H1 (cell line): ENCODE results near the gene NOL8. TPM values are rescaled to one million over a fixed set of nuclear protein-coding genes. Genes with fewer than 3 reads are reported as not detected.

Experiments used
- CTCF ChIA-PET: fragments of 300-600 bp; sonication (Branson Sonifier 250); formaldehyde crosslinking; loops from one replicate; lab custom pipeline; 2021; ENCODE audit not compliant: partially characterized antibody; lab: Charles Lee
- POLR2A ChIA-PET: fragments of 300-600 bp; sonication (Branson Sonifier 250); formaldehyde crosslinking; loops from one replicate; lab custom pipeline; 2021; ENCODE audit warnings: inconsistent platforms; ENCODE audit not compliant: partially characterized antibody; lab: Charles Lee
- DNase-seq, 2 experiments: peaks; one replicate each; pipeline versions ENCODE4 v3.0.0 to v3.0.0-alpha.2; 2010 to 2022; ENCODE audit warnings: low spot score in 2 of 2, low read depth in 1 of 2, mixed read lengths in 1 of 2
- FAIRE-seq: peaks from 2 replicates; lab custom pipeline; 2011; peaks lifted over from hg19 to GRCh38; lab: Jason Lieb, UNC
- H2AFZ ChIP-seq: 2 replicates; pipeline ENCODE4 v1.8.1; 2012; ENCODE audit warnings: low read length, inconsistent platforms
- H2AK5ac ChIP-seq: 2 replicates; pipeline ENCODE4 v1.6.1; 2013; ENCODE audit warnings: low read depth, low read length
- H2BK120ac ChIP-seq: replicated peaks from 2 replicates; pipeline ENCODE3; 2013; ENCODE audit warnings: low read depth, low read length, inconsistent platforms
- H2BK12ac ChIP-seq: 2 replicates; pipeline ENCODE4 v1.6.1; 2013; ENCODE audit warnings: low read depth, low read length
- H2BK15ac ChIP-seq: 2 replicates; pipeline ENCODE4 v1.6.1; 2013; ENCODE audit warnings: low read length
- H2BK20ac ChIP-seq: 2 replicates; pipeline ENCODE4 v1.6.1; 2013; ENCODE audit warnings: low read length
- H2BK5ac ChIP-seq: 2 replicates; pipeline ENCODE4 v1.6.1; 2013; ENCODE audit warnings: low read depth, low read length
- H3K14ac ChIP-seq: 2 replicates; pipeline ENCODE4 v1.6.1; 2013; ENCODE audit warnings: inconsistent platforms; ENCODE audit not compliant: insufficient read length
- H3K18ac ChIP-seq: 2 replicates; pipeline ENCODE4 v1.6.1; 2013; ENCODE audit warnings: low read length; ENCODE audit errors: extremely low read depth
- H3K23ac ChIP-seq: 2 replicates; pipeline ENCODE4 v1.6.1; 2013; ENCODE audit warnings: inconsistent platforms; ENCODE audit not compliant: insufficient read length
- H3K23me2 ChIP-seq: 2 replicates; pipeline ENCODE4 v1.6.1; 2013; ENCODE audit warnings: low read depth, low read length
- H3K27ac ChIP-seq: 2 replicates; pipeline ENCODE4 v1.6.1; 2011; ENCODE audit warnings: low read depth, low read length, inconsistent platforms
- H3K27me3 ChIP-seq, 4 experiments: replicated peaks in 1 of 4; 1 replicate in 1 of 4; 2 replicates in 3 of 4; pipeline versions ENCODE4 v1.6.1 to v1.8.1; 2011 to 2013; ENCODE audit warnings: low read length in 3 of 4, mild to moderate bottlenecking in 3 of 4, inconsistent platforms in 2 of 4, mixed read lengths in 2 of 4, moderate library complexity in 1 of 4; ENCODE audit not compliant: control insufficient read depth in 3 of 4, insufficient read depth in 3 of 4; ENCODE audit errors: extremely low read depth in 1 of 4
- H3K36me3 ChIP-seq, 4 experiments: 2 replicates each; pipeline versions ENCODE4 v1.6.1 to v1.8.1; 2011 to 2013; ENCODE audit warnings: mild to moderate bottlenecking in 4 of 4, low read length in 3 of 4, moderate library complexity in 2 of 4, control low read depth in 1 of 4, inconsistent platforms in 1 of 4; ENCODE audit not compliant: insufficient read depth in 4 of 4, control insufficient read depth in 2 of 4
- H3K4ac ChIP-seq: replicated peaks from 2 replicates; pipeline ENCODE3; 2013; ENCODE audit warnings: low read length, low read depth, mixed read lengths, inconsistent platforms; ENCODE audit not compliant: insufficient read length
- H3K4me1 ChIP-seq, 4 experiments: replicated peaks in 1 of 4; 1 replicate in 1 of 4; 2 replicates in 3 of 4; pipeline versions ENCODE4 v1.6.1 to v1.8.1; 2011 to 2013; ENCODE audit warnings: low read length in 3 of 4, inconsistent platforms in 2 of 4, mixed read lengths in 1 of 4; ENCODE audit not compliant: insufficient read depth in 4 of 4, control insufficient read depth in 3 of 4
- H3K4me2 ChIP-seq, 2 experiments: 2 replicates each; pipeline versions ENCODE4 v1.6.1 to v1.8.1; 2011 to 2013; ENCODE audit warnings: low read depth in 2 of 2, low read length in 2 of 2, control low read depth in 1 of 2, inconsistent platforms in 1 of 2, mild to moderate bottlenecking in 1 of 2; ENCODE audit not compliant: insufficient read depth in 1 of 2
- H3K4me3 ChIP-seq, 4 experiments: fragments of 200-600, 300-600 bp in 1 of 4; sonication (generic), shearing (Covaris generic), sonication (Bioruptor Twin) in 1 of 4; 2 replicates each; pipeline versions ENCODE4 v1.5.1 to v1.8.1; 2011 to 2016; ENCODE audit warnings: low read length in 4 of 4, low read depth in 3 of 4, control low read depth in 2 of 4, inconsistent platforms in 2 of 4, mild to moderate bottlenecking in 2 of 4, mixed read lengths in 1 of 4, moderate library complexity in 1 of 4; ENCODE audit not compliant: insufficient read depth in 2 of 4; ENCODE audit errors: extremely low read depth in 1 of 4
- H3K56ac ChIP-seq: replicated peaks from 2 replicates; pipeline ENCODE3; 2013; ENCODE audit warnings: low read depth, mild to moderate bottlenecking, mixed read lengths, low read length, inconsistent platforms; ENCODE audit not compliant: insufficient read length
- H3K79me1 ChIP-seq: 2 replicates; pipeline ENCODE4 v1.6.1; 2013; ENCODE audit warnings: low read depth, low read length, control low read depth
- H3K79me2 ChIP-seq, 2 experiments: 2 replicates each; pipeline versions ENCODE4 v1.6.1 to v1.8.1; 2012 to 2013; ENCODE audit warnings: low read length in 2 of 2, mild to moderate bottlenecking in 2 of 2, inconsistent platforms in 1 of 2; ENCODE audit not compliant: insufficient read depth in 2 of 2, control insufficient read depth in 1 of 2
- H3K9ac ChIP-seq, 4 experiments: replicated peaks in 1 of 4; 1 replicate in 1 of 4; 2 replicates in 3 of 4; pipeline versions ENCODE4 v1.6.1 to v1.8.1; 2011 to 2013; ENCODE audit warnings: low read depth in 3 of 4, low read length in 3 of 4, control low read depth in 2 of 4, mild to moderate bottlenecking in 2 of 4, moderate library complexity in 2 of 4, inconsistent platforms in 1 of 4; ENCODE audit errors: extremely low read depth in 1 of 4
- H3K9me3 ChIP-seq, 2 experiments: 2 replicates each; pipeline versions ENCODE4 v1.6.1 to v1.8.1; 2012 to 2013; ENCODE audit warnings: mild to moderate bottlenecking in 2 of 2, moderate library complexity in 2 of 2, control low read depth in 1 of 2, inconsistent platforms in 1 of 2, low read depth in 1 of 2, low read length in 1 of 2, mixed read lengths in 1 of 2; ENCODE audit not compliant: insufficient read depth in 2 of 2
- H4K20me1 ChIP-seq, 2 experiments: replicated peaks in 1 of 2; 2 replicates each; pipeline versions ENCODE3 to v1.8.1; 2011 to 2013; ENCODE audit warnings: inconsistent platforms in 2 of 2, low read length in 2 of 2, mild to moderate bottlenecking in 1 of 2; ENCODE audit not compliant: insufficient read depth in 2 of 2, control insufficient read depth in 1 of 2
- H4K5ac ChIP-seq: 2 replicates; pipeline ENCODE4 v1.6.1; 2013; ENCODE audit warnings: low read length, low read depth, mixed read lengths, inconsistent platforms; ENCODE audit not compliant: insufficient read length
- H4K8ac ChIP-seq: 2 replicates; pipeline ENCODE4 v1.8.0; 2013; ENCODE audit warnings: mild to moderate bottlenecking, moderate library complexity, low read length, inconsistent platforms; ENCODE audit not compliant: insufficient read depth; ENCODE audit errors: extremely low read depth
- H4K91ac ChIP-seq: replicated peaks from 2 replicates; pipeline ENCODE3; 2013; ENCODE audit warnings: low read length, mixed read lengths, inconsistent platforms; ENCODE audit not compliant: insufficient read length
- ASH2L ChIP-seq: fragments of 200-600, 300-600 bp; sonication (generic); IDR thresholded peaks from one replicate; pipeline ENCODE4 v1.7.1; 2017; ENCODE audit warnings: low read length
- ATF2 ChIP-seq: IDR thresholded peaks from 2 replicates; pipeline ENCODE4 v1.6.1; 2012; ENCODE audit warnings: low read length, inconsistent platforms
- BCL11A ChIP-seq, 2 experiments: IDR thresholded peaks; one replicate each; pipeline ENCODE4 v1.6.1; 2011; ENCODE audit warnings: low read depth in 2 of 2, low read length in 2 of 2, mild to moderate bottlenecking in 2 of 2
- CEBPB ChIP-seq: IDR thresholded peaks from 2 replicates; pipeline ENCODE4 v1.6.1; 2012; ENCODE audit warnings: low read depth, low read length
- EGR1 ChIP-seq: IDR thresholded peaks from 2 replicates; pipeline ENCODE4 v1.6.1; 2011; ENCODE audit warnings: low read depth, low read length, borderline replicate concordance
- FOSL1 ChIP-seq: IDR thresholded peaks from 2 replicates; pipeline ENCODE4 v1.6.1; 2011; ENCODE audit warnings: mild to moderate bottlenecking, low read depth, low read length, moderate library complexity; ENCODE audit not compliant: insufficient read depth
- GABPA ChIP-seq: IDR thresholded peaks from 2 replicates; pipeline ENCODE4 v1.6.1; 2011; ENCODE audit warnings: mild to moderate bottlenecking, low read length, moderate library complexity, borderline replicate concordance; ENCODE audit not compliant: insufficient read depth
- MAFK ChIP-seq: IDR thresholded peaks from 2 replicates; pipeline ENCODE4 v1.6.1; 2012; ENCODE audit warnings: low read depth, mild to moderate bottlenecking, improper control_type of control experiment, low read length
- SIN3A ChIP-seq, 2 experiments: IDR thresholded peaks in 1 of 2; conservative IDR thresholded peaks in 1 of 2; 2 replicates each; pipeline ENCODE4 v1.6.1; 2011 to 2012; ENCODE audit warnings: low read length in 2 of 2, improper control_type of control experiment in 1 of 2, low read depth in 1 of 2, mild to moderate bottlenecking in 1 of 2
- SIRT6 ChIP-seq: IDR thresholded peaks from one replicate; pipeline ENCODE4 v1.7.1; 2012; ENCODE audit warnings: low read length, inconsistent platforms
- SP2 ChIP-seq: IDR thresholded peaks from 2 replicates; pipeline ENCODE4 v1.6.1; 2012; ENCODE audit warnings: mild to moderate bottlenecking, low read length, inconsistent platforms
- SUZ12 ChIP-seq: fragments of 200-600 bp; sonication (generic); IDR thresholded peaks from 2 replicates; pipeline ENCODE4 v1.6.1; 2012; ENCODE audit warnings: mild to moderate bottlenecking, inconsistent platforms, low read length, moderate library complexity, mixed read lengths
- WGBS, 2 experiments: shearing (Covaris generic) in 1 of 2; methylation state at CpG; one replicate each; pipeline versions ENCODE4 v1.1.6 to v1.1.7; 2013 to 2015; ENCODE audit warnings: low lambda C conversion rate in 2 of 2, mixed read lengths in 2 of 2, inconsistent platforms in 1 of 2, low coverage in 1 of 2, missing lambda C conversion rate in 1 of 2; ENCODE audit not compliant: insufficient replicate concordance in 2 of 2, insufficient coverage in 1 of 2, insufficient read length in 1 of 2; ENCODE audit errors: extremely low coverage in 1 of 2, missing lambda C conversion rate in 1 of 2; 5-methylcytosine and 5-hydroxymethylcytosine counted together
- polyA plus RNA-seq, 7 experiments: library from polyadenylated mRNA; depleted of rRNA in 3 of 7; stranded (reverse) in 5 of 7; unstranded in 2 of 7; fragments of >200 nt in 5 of 7; fragments of 200-250 nt in 2 of 7; gene quantifications; 1 replicate in 5 of 7; 2 replicates in 1 of 7; 4 replicates in 1 of 7; pipeline versions ENCODE4 v1.2.1 to v1.2.3, GENCODE V29; 2011 to 2013; ENCODE audit warnings: missing spikeins in 2 of 7, mixed read lengths in 2 of 7
- total RNA-seq: library from RNA; stranded (reverse); fragmentation: NEBNext Ultra II Directional; extraction: Animal tissue kit (Norgen Biotek cat#: 25700); gene quantifications from 2 replicates; pipeline ENCODE4 v1.2.1, GENCODE V29; 2021

Gene NOL8
- total and polyA plus RNA-seq, 2 of the 8 experiments (the other 6 are each of a cell fraction or from before 2014, with no cell fraction given): 6.2 to 30.4 TPM

- H2BK12ac ChIP-seq: no peak overlapping the region
- no peak for FAIRE-seq
- no peak overlapping the region for H3K56ac ChIP-seq
- H4K8ac ChIP-seq: no peak overlapping the region
- DNase-seq: no peak
- H2BK20ac ChIP-seq: no peak overlapping the region
- H3K23me2 ChIP-seq: no peaks in the 10 kb centered on the region
- no peak overlapping the region for H3K4ac ChIP-seq
- H3K27me3 ChIP-seq: no peaks in the 10 kb centered on the region
- peaks cover 6 to 7% of the 10 kb centered on the region in 2 experiments; a peak in 2 of 4 replicates for H3K9me3 ChIP-seq
- no peak overlapping the region for H2BK15ac ChIP-seq
- no peaks in the 10 kb centered on the region for H3K79me2 ChIP-seq
- H3K4me1 ChIP-seq: no peaks in the 10 kb centered on the region
- no peak overlapping the region for H2AK5ac ChIP-seq
- peaks cover 0 to 25% (median 8%) of the 10 kb centered on the region in 4 experiments; a peak in 5 of 8 replicates for H3K36me3 ChIP-seq
- 85% methylated on average over 1 of the region's 1 CpG; no CpG with 5 or more reads in 1 of the 2 experiments for WGBS, 2 experiments
- ChIA-PET POLR2A (no interaction called here), CTCF (interaction anchor here (1.3 kb wide), 1 partner anchor 17 kb away, joined by 3 read pairs; no protein-coding TSS in a partner anchor)
- peaks cover 0 to 2% of the 10 kb centered on the region in 2 experiments for H4K20me1 ChIP-seq
- no peak overlapping the region for H4K5ac ChIP-seq
- no peak overlapping the region for H3K27ac ChIP-seq
- H4K91ac ChIP-seq: no peak overlapping the region
- no peak overlapping the region for H3K4me3 ChIP-seq
- H3K4me2 ChIP-seq: no peak overlapping the region
- H2BK120ac ChIP-seq: no peak overlapping the region
- no peak overlapping the region for H3K18ac ChIP-seq
- H3K14ac ChIP-seq: no peak overlapping the region
- no peaks in the 10 kb centered on the region for H3K79me1 ChIP-seq
- no peak overlapping the region for H3K9ac ChIP-seq
- no peak overlapping the region for H2AFZ ChIP-seq
- H3K23ac ChIP-seq: no peak overlapping the region
- no peak overlapping the region for H2BK5ac ChIP-seq
- TF ChIP-seq BCL11A (IDR thresholded peaks at IDR 0.05; ENCODE audit: low read depth in 2 of 2, low read length in 2 of 2): no peak
- no peak for TF ChIP-seq MAFK
- TF ChIP-seq SUZ12: no peak
- no peak for TF ChIP-seq GABPA
- TF ChIP-seq ASH2L: no peak
- no peak for TF ChIP-seq EGR1
- no peak for TF ChIP-seq CEBPB
- no peak for TF ChIP-seq FOSL1
- no peak for TF ChIP-seq SIRT6
- no peak for TF ChIP-seq ATF2
- TF ChIP-seq SIN3A (conservative IDR thresholded peaks at IDR 0.05 in 1 of 2, IDR thresholded peaks at IDR 0.05 in 1 of 2; ENCODE audit: low read depth in 1 of 2, low read length in 2 of 2): no peak
- TF ChIP-seq SP2: no peak
Measured at GRCh38 chr9:92342825-92343488, 17.8 kb upstream of the NOL8 start.
